ENCODE results near the gene TUBA4B. TPM values are rescaled to one million over a fixed set of nuclear protein-coding genes. Genes with fewer than 3 reads are reported as not detected.

The TUBA4B gene
- total and polyA plus RNA-seq, 12 donors, result not detected

DNA sequence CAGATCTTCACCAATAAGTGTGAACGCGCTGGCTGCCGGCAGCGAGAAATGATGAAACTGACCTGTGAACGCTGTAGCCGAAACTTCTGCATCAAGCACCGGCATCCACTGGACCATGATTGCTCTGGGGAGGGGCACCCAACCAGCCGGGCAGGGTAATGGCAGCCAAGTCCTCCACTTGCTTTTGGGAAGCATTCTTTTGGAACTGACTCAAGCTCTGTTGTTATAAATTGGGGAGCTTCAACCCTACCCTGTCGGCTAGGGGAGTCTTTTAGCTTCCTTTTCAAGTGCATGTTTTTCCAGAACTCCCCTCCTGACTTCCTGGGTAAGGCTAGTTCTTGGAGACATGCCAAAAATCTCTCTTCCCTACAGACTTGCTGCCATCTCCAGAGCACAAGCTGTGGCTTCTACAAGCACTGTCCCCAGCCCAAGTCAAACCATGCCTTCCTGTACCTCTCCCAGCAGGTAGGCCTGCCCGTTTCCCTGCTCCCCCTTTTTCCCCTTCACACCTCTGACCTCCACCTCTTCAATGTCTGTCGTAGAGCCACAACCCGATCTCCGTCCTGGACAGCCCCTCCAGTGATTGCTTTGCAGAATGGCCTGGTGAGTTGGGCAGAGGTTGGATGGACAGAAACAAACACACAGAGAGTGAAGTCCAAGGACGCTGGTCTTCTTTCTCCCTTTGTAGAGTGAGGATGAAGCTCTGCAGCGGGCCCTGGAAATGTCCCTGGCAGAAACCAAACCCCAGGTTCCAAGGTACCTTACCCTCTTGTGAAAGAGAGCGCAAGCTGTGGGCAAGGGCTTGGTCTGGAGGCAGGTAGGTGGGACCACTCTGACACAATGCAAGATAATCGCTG is 44.9 kb upstream of the TUBA4B start:
- Histone ChIP-seq H3K4me3 (peak overlapping the region in 4 of 10 donors; percentile 66 to 82 (median 75)), H3K4me1 (peaks cover 8 to 31% (median 20%) of the 10 kb centered on the region in 9 donors), H3K27ac (peak overlapping the region in 6 of 10 donors; percentile 92 to 98 (median 95)), H3K9me3 (peaks cover 0 to 2% (median 0%) of the 10 kb centered on the region in 11 donors), H3K27me3 (no peaks in the 10 kb centered on the region), H3K36me3 (peaks cover 0 to 53% (median 17%) of the 10 kb centered on the region in 9 donors)
- ATAC-seq, result no peak
- 74 to 76% methylated on average over 17 of the region's 17 CpGs for WGBS, 2 donors
- TF ChIP-seq CTCF (IDR thresholded peaks at IDR 0.05), result no peak
- intact Hi-C loops (cut with DNase I), result loop anchor here in 5 of 10 donors (2.0 to 5.0 kb wide), 5 partner anchors 31 to 71 kb away; partner anchors contain the start of genes CNPPD1 (in 2 of the 5), NHEJ1 (in 2 of the 5), DNAJB2 (in 1 of the 5) and SLC23A3 (in 1 of the 5)
- no peak for DNase-seq

- peaks cover 0 to 1% (median 0%) of the 10 kb centered on the region in 11 donors for H3K9me3 ChIP-seq
- intact Hi-C loops (cut with DNase I), result loop anchor here in 2 of 10 donors (5.0 kb wide), 2 partner anchors 37 to 47 kb away; partner anchors contain the start of genes NHEJ1 (in 1 of the 2) and SLC23A3 (in 1 of the 2)
Measured at GRCh38 chr2:219209236-219210195, 43.5 kb upstream of the TUBA4B start.

GRCh38 chr2:219210196-219210885 is 42.7 kb upstream of the TUBA4B start:
- Histone ChIP-seq H3K4me3 (no peak overlapping the region), H3K27ac (no peak overlapping the region), H3K4me1 (peaks cover 8 to 31% (median 20%) of the 10 kb centered on the region in 9 donors), H3K36me3 (peaks cover 0 to 75% (median 23%) of the 10 kb centered on the region in 9 donors), H3K27me3 (no peaks in the 10 kb centered on the region), H3K9me3 (no peaks in the 10 kb centered on the region)
- ATAC-seq (no peak), DNase-seq (no peak)
- no peak for TF ChIP-seq CTCF (IDR thresholded peaks at IDR 0.05)
- 94 to 95% methylated on average over 24 of the region's 24 CpGs for WGBS, 2 donors
- intact Hi-C loops (cut with DNase I), result no loop called here

More at GRCh38 chr2:219209236-219210195, 43.5 kb upstream of the TUBA4B start:
- no peak for TF ChIP-seq CTCF (IDR thresholded peaks at IDR 0.05)
- no peak overlapping the region for H3K27ac ChIP-seq
- no peak for DNase-seq
- ATAC-seq, result no peak
- no peaks in the 10 kb centered on the region for H3K27me3 ChIP-seq
- H3K4me1 ChIP-seq, result peaks cover 8 to 31% (median 20%) of the 10 kb centered on the region in 9 donors
- H3K4me3 ChIP-seq, result no peak overlapping the region
- peaks cover 0 to 67% (median 23%) of the 10 kb centered on the region in 9 donors for H3K36me3 ChIP-seq
- 79 to 82% methylated on average over 18 of the region's 18 CpGs for WGBS, 2 donors

All from heart right ventricle (tissue), 16 donors.